Fibroblast of lung (primary cell): ENCODE results near the gene USH1C. TPM values are rescaled to one million over a fixed set of nuclear protein-coding genes. Genes with fewer than 3 reads are reported as not detected.

ENCODE experiments used
- DNase-seq, 2 donors: peaks; one replicate each; pipeline versions ENCODE4 v3.0.0 to v3.0.0-alpha.2; 2010; ENCODE audit warnings: low read depth in 2 of 2
- H2AFZ ChIP-seq: 2 replicates; pipeline ENCODE4 v1.5.1; 2012; ENCODE audit warnings: low read length, control low read depth, inconsistent platforms
- H3K27ac ChIP-seq: 2 replicates; pipeline ENCODE4 v1.5.1; 2011; ENCODE audit warnings: low read length, control low read depth; ENCODE audit not compliant: insufficient read depth
- H3K27me3 ChIP-seq: 2 replicates; pipeline ENCODE4 v1.5.1; 2011; ENCODE audit warnings: mild to moderate bottlenecking, low read length; ENCODE audit not compliant: control insufficient read depth, insufficient read depth
- H3K36me3 ChIP-seq: 2 replicates; pipeline ENCODE4 v1.5.1; 2011; ENCODE audit warnings: low read length; ENCODE audit not compliant: control insufficient read depth, insufficient read depth
- H3K4me1 ChIP-seq: 2 replicates; pipeline ENCODE4 v1.5.1; 2011; ENCODE audit warnings: low read length; ENCODE audit not compliant: control insufficient read depth, insufficient read depth; ENCODE audit errors: extremely low read depth
- H3K4me2 ChIP-seq: 2 replicates; pipeline ENCODE4 v1.5.1; 2011; ENCODE audit warnings: low read length, control low read depth; ENCODE audit not compliant: insufficient read depth; ENCODE audit errors: extremely low read depth
- H3K4me3 ChIP-seq, 4 experiments: fragments of 200-600 bp in 1 of 4; sonication (generic) in 1 of 4; replicated peaks in 1 of 4; 2 replicates each; pipeline ENCODE4 v1.5.1; 2011 to 2016; ENCODE audit warnings: low read length in 4 of 4, low read depth in 3 of 4, mild to moderate bottlenecking in 3 of 4, control low read depth in 2 of 4, inconsistent platforms in 1 of 4, mixed read lengths in 1 of 4; ENCODE audit not compliant: insufficient read depth in 1 of 4; ENCODE audit errors: control extremely low read depth in 1 of 4
- H3K79me2 ChIP-seq: 2 replicates; pipeline ENCODE4 v1.5.1; 2012; ENCODE audit warnings: mild to moderate bottlenecking, low read length, inconsistent platforms; ENCODE audit not compliant: control insufficient read depth, insufficient read depth
- H3K9ac ChIP-seq: 2 replicates; pipeline ENCODE4 v1.5.1; 2011; ENCODE audit warnings: mild to moderate bottlenecking, low read length, control low read depth; ENCODE audit not compliant: insufficient read depth
- H3K9me3 ChIP-seq: 2 replicates; pipeline ENCODE4 v1.5.1; 2012; ENCODE audit warnings: low read depth, low read length; ENCODE audit not compliant: control insufficient read depth, insufficient read depth
- H4K20me1 ChIP-seq: 2 replicates; pipeline ENCODE4 v1.5.1; 2011; ENCODE audit warnings: low read length; ENCODE audit not compliant: control insufficient read depth, insufficient read depth; ENCODE audit errors: extremely low read depth
- EZH2 ChIP-seq: IDR thresholded peaks from 2 replicates; pipeline ENCODE4 v1.5.1; 2012; ENCODE audit warnings: low read length, control low read depth, mild to moderate bottlenecking; ENCODE audit errors: missing control alignments
- polyA plus RNA-seq, 2 donors: library from polyadenylated mRNA; depleted of rRNA in 1 of 2; stranded (reverse) in 1 of 2; unstranded in 1 of 2; fragments of >200 nt; gene quantifications; 2 replicates each; pipeline ENCODE4 v1.2.1, GENCODE V29; 2011 to 2012; ENCODE audit warnings: missing spikeins in 1 of 2
- total RNA-seq: library from RNA; depleted of rRNA; stranded (reverse); fragments of >200 nt; gene quantifications from 2 replicates; pipeline ENCODE4 v1.2.1, GENCODE V29; 2014
- TF ChIP-seq, protein P1 (sequence below), 2 donors: IDR thresholded peaks in 1 of 2; conservative IDR thresholded peaks in 1 of 2; 1 replicate in 1 of 2; 2 replicates in 1 of 2; pipeline ENCODE4 v1.5.1; 2011 to 2012; ENCODE audit warnings: low read length in 2 of 2, control low read depth in 1 of 2, inconsistent platforms in 1 of 2, low read depth in 1 of 2, mild to moderate bottlenecking in 1 of 2

The USH1C gene
- total and polyA plus RNA-seq, 2 donors (not counting 1 experiment from before 2014, with no cell fraction given) = not detected

DNA sequence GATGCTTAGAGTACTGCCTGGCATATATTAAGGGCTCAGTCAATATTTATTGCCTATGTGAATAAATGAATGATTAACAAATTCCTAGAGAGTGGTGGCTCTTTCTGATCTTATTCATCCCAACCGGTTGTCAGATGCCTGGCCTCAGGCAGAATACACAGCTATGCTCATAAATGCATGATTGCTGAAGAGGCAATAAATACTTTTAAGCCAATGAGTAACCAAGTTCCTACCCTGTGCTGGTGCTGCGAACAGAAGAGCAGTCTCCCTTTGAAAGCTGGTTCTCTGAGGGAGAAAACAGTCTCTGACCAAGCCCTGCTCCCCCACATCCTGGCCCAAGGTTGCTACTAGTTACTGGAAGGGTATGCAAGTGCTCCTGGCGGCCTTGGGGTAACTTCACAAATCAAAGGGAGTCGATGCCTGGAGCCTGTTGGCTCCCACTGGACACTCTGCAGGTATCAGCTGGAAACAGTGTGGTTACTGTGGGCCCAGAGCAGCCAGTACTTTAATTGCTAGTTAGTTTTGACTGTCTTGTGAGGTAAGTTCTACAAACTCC lies 2.8 kb downstream of the USH1C start:
- H3K4me1 ChIP-seq = no peaks in the 10 kb centered on the region
- H3K4me2 ChIP-seq = no peak overlapping the region
- DNase-seq = no peak
- no peak overlapping the region for H3K4me3 ChIP-seq
- no peaks in the 10 kb centered on the region for H3K27me3 ChIP-seq
- no peak for TF ChIP-seq EZH2
- TF ChIP-seq, protein P1, sequence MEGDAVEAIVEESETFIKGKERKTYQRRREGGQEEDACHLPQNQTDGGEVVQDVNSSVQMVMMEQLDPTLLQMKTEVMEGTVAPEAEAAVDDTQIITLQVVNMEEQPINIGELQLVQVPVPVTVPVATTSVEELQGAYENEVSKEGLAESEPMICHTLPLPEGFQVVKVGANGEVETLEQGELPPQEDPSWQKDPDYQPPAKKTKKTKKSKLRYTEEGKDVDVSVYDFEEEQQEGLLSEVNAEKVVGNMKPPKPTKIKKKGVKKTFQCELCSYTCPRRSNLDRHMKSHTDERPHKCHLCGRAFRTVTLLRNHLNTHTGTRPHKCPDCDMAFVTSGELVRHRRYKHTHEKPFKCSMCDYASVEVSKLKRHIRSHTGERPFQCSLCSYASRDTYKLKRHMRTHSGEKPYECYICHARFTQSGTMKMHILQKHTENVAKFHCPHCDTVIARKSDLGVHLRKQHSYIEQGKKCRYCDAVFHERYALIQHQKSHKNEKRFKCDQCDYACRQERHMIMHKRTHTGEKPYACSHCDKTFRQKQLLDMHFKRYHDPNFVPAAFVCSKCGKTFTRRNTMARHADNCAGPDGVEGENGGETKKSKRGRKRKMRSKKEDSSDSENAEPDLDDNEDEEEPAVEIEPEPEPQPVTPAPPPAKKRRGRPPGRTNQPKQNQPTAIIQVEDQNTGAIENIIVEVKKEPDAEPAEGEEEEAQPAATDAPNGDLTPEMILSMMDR (conservative IDR thresholded peaks at IDR 0.05 in 1 of 2, IDR thresholded peaks at IDR 0.05 in 1 of 2; ENCODE audit: low read depth in 1 of 2, low read length in 2 of 2) = no peak
- no peak overlapping the region for H3K9ac ChIP-seq
- H3K27ac ChIP-seq = no peak overlapping the region
- no peaks in the 10 kb centered on the region for H3K9me3 ChIP-seq
- H2AFZ ChIP-seq = no peak overlapping the region
- no peaks in the 10 kb centered on the region for H3K36me3 ChIP-seq
- no peaks in the 10 kb centered on the region for H4K20me1 ChIP-seq
- H3K79me2 ChIP-seq = no peaks in the 10 kb centered on the region

DNA sequence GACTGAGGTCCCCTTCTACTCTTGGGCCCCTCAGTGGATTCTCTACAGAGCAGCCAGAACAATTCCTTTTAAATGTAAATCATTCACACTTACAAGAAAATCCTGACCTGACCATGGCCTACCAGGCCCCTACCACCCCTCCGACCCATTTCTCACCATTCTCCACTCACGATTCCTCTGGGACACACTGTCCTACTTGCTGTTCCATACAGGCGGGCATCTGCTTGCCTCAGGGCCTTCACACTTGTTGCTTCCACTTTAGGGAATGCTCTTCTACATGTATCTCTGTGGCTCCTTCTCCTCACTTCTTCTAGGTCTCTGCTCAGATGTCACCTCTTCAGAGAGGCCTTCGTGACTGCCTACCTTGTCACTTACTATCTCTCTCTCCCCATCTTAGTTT lies 3.4 kb downstream of the USH1C start:
- no peak overlapping the region for H3K9ac ChIP-seq
- H3K4me1 ChIP-seq = no peaks in the 10 kb centered on the region
- H3K36me3 ChIP-seq = no peaks in the 10 kb centered on the region
- no peak overlapping the region for H3K4me2 ChIP-seq
- no peak for TF ChIP-seq EZH2
- TF ChIP-seq, protein P1 (conservative IDR thresholded peaks at IDR 0.05 in 1 of 2, IDR thresholded peaks at IDR 0.05 in 1 of 2; ENCODE audit: low read depth in 1 of 2, low read length in 2 of 2) = no peak
- DNase-seq = no peak
- H4K20me1 ChIP-seq = no peaks in the 10 kb centered on the region
- H3K27me3 ChIP-seq = no peaks in the 10 kb centered on the region
- no peak overlapping the region for H2AFZ ChIP-seq
- no peak overlapping the region for H3K4me3 ChIP-seq
- no peaks in the 10 kb centered on the region for H3K79me2 ChIP-seq
- H3K9me3 ChIP-seq = no peaks in the 10 kb centered on the region
- H3K27ac ChIP-seq = no peak overlapping the region

DNA sequence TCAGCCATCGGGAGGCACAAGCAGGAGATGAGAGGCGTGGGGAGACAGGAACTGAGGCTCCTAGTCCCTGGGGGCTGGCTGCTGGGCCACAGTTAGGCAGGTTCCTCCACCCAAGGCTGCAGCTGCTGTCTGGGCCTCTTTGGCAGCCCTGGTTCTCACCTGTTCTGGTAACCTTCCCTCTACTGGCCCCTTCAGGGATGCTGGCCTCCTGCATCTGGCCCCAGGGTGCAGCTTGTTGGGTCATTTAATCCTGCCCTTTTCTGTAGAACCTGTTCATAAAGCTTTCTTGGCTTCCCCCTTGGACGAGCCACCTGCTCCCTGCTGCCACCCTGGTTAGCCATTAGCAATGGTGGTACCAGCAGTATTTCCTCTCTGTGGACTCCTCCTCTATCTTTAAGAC lies 5.5 kb downstream of the USH1C start:
- Histone ChIP-seq H3K36me3 (no peaks in the 10 kb centered on the region), H3K4me2 (no peak overlapping the region), H2AFZ (no peak overlapping the region), H3K4me3 (no peak overlapping the region), H3K4me1 (no peaks in the 10 kb centered on the region), H3K79me2 (no peaks in the 10 kb centered on the region), H3K9me3 (no peaks in the 10 kb centered on the region), H3K27ac (no peak overlapping the region), H3K9ac (no peak overlapping the region), H4K20me1 (no peaks in the 10 kb centered on the region), H3K27me3 (no peaks in the 10 kb centered on the region)
- DNase-seq = no peak
- no peak for TF ChIP-seq EZH2
- TF ChIP-seq, protein P1 (conservative IDR thresholded peaks at IDR 0.05 in 1 of 2, IDR thresholded peaks at IDR 0.05 in 1 of 2; ENCODE audit: low read depth in 1 of 2, low read length in 2 of 2) = no peak
